ENCODE results near the gene SYNGR3. TPM values are rescaled to one million over a fixed set of nuclear protein-coding genes. Genes with fewer than 3 reads are reported as not detected.

The SYNGR3 gene
- total and polyA plus RNA-seq, 2 of the 13 experiments (the other 11 are each of a cell fraction or from before 2014, with no cell fraction given): 0.97 to 5.7 TPM

- peak; percentile 75 for TF ChIP-seq ZFP91 (CRISPR knock-in tag; IDR thresholded peaks at IDR 0.05; ENCODE audit: borderline replicate concordance)
- TF ChIP-seq ZBTB7B (CRISPR knock-in tag; IDR thresholded peaks at IDR 0.05): peak; percentile 43; the same call in 1 of the 2 replicates
- 0 out of 2 replicates have a peak, but pooled peaks have one; percentile 25 for TF ChIP-seq NR0B2 (CRISPR knock-in tag; IDR thresholded peaks at IDR 0.05)
- peak; percentile 37; the same call in 1 of the 2 replicates for TF ChIP-seq NR2C2 (CRISPR knock-in tag; IDR thresholded peaks at IDR 0.05; ENCODE audit: borderline replicate concordance)
- peak; percentile 27; the same call in 1 of the 2 replicates for TF ChIP-seq ZNF143 (CRISPR knock-in tag; IDR thresholded peaks at IDR 0.05)
- TF ChIP-seq ELF1 (CRISPR knock-in tag; IDR thresholded peaks at IDR 0.05): no peak
- no peak for TF ChIP-seq RORA (CRISPR knock-in tag; IDR thresholded peaks at IDR 0.05)
- TF ChIP-seq SKI (IDR thresholded peaks at IDR 0.05; ENCODE audit: partially characterized antibody): peak; percentile 19
- TF ChIP-seq RNF219 (CRISPR knock-in tag; IDR thresholded peaks at IDR 0.05): no peak
- TF ChIP-seq POGK (CRISPR knock-in tag; conservative IDR thresholded peaks at IDR 0.05): no peak
- TF ChIP-seq ZNF335 (CRISPR knock-in tag; IDR thresholded peaks at IDR 0.05): 0 out of 2 replicates have a peak, but pooled peaks have one; percentile 29
- TF ChIP-seq ZNF382 (CRISPR knock-in tag; IDR thresholded peaks at IDR 0.05; ENCODE audit: borderline replicate concordance): no peak
- TF ChIP-seq YY1 (IDR thresholded peaks at IDR 0.05; ENCODE audit: insufficient read depth, insufficient replicate concordance, low read depth, low read length): peak; percentile 82
- TF ChIP-seq SP4 (CRISPR knock-in tag; IDR thresholded peaks at IDR 0.05): peak; percentile 83
- TF ChIP-seq SKIL (CRISPR knock-in tag; IDR thresholded peaks at IDR 0.05; ENCODE audit: borderline replicate concordance): no peak
- TF ChIP-seq REXO4 (CRISPR knock-in tag; IDR thresholded peaks at IDR 0.05; ENCODE audit: borderline replicate concordance): no peak
- no peak for TF ChIP-seq ZFP62 (CRISPR knock-in tag; IDR thresholded peaks at IDR 0.05)
- no peak for TF ChIP-seq ZNF775 (CRISPR knock-in tag; IDR thresholded peaks at IDR 0.05; ENCODE audit: borderline replicate concordance)
These were observed 14.3 kb downstream of the SYNGR3 start (continued) for GRCh38 chr16:2003827-2004641.

Data from HepG2 (cell line).